ENCODE measurements around the gene MAZ. TPM values are rescaled to one million over a fixed set of nuclear protein-coding genes. Genes with fewer than 3 reads are reported as not detected.
A peak's percentile ranks its signal among the peaks of the same experiment; 100 is the strongest.
"Not testable (repeated sequence)": the region's sequence is repeated elsewhere in the genome, so short reads cannot be mapped to it uniquely, and the experiment has no call there.

Gene MAZ
- total and polyA plus RNA-seq, 2 of the 13 experiments (the other 11 are each of a cell fraction or from before 2014, with no cell fraction given), result 203 to 277 TPM

DNA sequence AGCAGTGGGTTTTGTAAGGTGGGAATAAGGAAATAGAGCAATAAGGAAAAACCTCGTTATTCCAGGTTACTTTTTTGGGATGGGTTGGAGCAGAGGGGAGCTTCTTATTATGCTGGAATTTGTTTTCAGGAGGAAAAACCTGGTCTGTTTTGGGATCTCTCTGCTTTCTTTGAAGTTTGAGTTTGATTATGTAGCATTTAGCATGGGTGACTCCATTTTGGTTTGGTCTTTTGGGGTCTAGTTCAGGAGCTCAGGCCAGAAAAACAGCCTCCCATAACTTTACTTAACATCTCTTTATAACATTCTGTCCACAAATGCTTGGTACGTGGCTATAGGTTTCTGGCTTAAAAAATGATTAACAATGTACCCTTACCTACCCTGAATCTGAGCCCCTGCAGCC lies 36.8 kb upstream of the MAZ start (continued):
- TF ChIP-seq, protein P1, sequence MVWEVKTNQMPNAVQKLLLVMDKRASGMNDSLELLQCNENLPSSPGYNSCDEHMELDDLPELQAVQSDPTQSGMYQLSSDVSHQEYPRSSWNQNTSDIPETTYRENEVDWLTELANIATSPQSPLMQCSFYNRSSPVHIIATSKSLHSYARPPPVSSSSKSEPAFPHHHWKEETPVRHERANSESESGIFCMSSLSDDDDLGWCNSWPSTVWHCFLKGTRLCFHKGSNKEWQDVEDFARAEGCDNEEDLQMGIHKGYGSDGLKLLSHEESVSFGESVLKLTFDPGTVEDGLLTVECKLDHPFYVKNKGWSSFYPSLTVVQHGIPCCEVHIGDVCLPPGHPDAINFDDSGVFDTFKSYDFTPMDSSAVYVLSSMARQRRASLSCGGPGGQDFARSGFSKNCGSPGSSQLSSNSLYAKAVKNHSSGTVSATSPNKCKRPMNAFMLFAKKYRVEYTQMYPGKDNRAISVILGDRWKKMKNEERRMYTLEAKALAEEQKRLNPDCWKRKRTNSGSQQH (CRISPR knock-in tag; IDR thresholded peaks at IDR 0.05; ENCODE audit: low read depth), result no peak

DNA sequence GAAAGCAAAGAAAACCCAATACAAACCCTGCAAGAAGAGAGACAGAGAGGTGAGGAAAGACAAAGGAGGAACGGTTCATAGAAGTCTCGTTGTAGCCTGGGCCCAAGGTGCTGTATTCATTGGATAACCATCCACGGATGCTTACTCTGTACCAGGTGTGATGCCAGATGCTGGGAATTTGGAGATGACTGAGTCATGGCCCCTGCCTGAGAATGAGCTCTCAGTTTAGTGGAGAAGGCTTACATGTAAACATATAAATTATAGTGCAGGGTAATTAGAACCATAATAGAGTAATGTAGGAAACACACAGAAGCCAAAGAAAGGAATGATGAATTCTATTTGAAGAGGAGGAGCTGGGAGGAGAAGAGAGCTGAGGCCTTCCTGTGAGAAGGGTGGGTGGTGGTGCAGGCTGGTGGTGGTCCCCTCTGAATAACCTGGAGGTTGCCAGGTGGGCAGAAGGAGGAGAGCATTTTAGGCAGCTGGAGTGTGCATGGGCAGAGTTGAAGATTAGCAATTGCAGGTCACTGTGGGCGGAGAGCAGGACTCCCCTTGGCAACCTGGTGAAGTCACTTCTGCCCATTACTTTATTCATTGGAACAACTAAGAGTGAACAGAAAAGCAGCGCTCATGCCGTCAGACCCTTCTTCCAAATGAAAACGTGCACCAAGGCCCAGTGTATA lies 35.9 kb upstream of the MAZ start:
- Histone ChIP-seq H3K9ac (ENCODE audit: insufficient read depth, low read depth, low read length) (no peak overlapping the region), H3K36me3 (replicated peaks in 1 of 2; ENCODE audit: control insufficient read depth in 1 of 2, insufficient read depth in 2 of 2, low read length in 2 of 2) (no peaks in the 10 kb centered on the region), H3K79me2 (ENCODE audit: insufficient read depth, low read length) (no peaks in the 10 kb centered on the region), H2AFZ (ENCODE audit: low read length) (no peak overlapping the region), H3K27me3 (ENCODE audit: control insufficient read depth in 1 of 2, insufficient read depth in 2 of 2, low read length in 2 of 2) (no peaks in the 10 kb centered on the region; a peak in 1 of 5 replicates), H4K20me1 (ENCODE audit: insufficient read depth, low read length) (no peaks in the 10 kb centered on the region), H3K4me2 (ENCODE audit: low read depth, low read length) (no peak overlapping the region), H3K9me3 (ENCODE audit: low read length) (no peaks in the 10 kb centered on the region), H3K4me1 (ENCODE audit: insufficient read depth, low read length) (peaks cover 68% of the 10 kb centered on the region), H3K27ac (ENCODE audit: extremely low read length, insufficient read depth, low read length) (no peak overlapping the region), H3K4me3 (replicated peaks in 1 of 3; ENCODE audit: insufficient read depth in 1 of 3, low read depth in 2 of 3, low read length in 3 of 3) (no peak overlapping the region)
- intact Hi-C loops (cut with micrococcal nuclease; ENCODE audit: unreplicated experiment), result no loop called here
- TF ChIP-seq ATAD3A (CRISPR knock-in tag; IDR thresholded peaks at IDR 0.05), result no peak
- no peak for DNase-seq (ENCODE audit: low spot score)
- in situ Hi-C loops (cut with HindIII; ENCODE audit: extremely low pct_ligation_motif_present, low pct_unique_long_range_greater_than_20kb), result no loop called here
- no peak for ATAC-seq
- ChIA-PET CTCF (ENCODE audit: low intra/inter-chr PET ratio, low total read pairs) (no interaction called here), POLR2A (interaction anchor here (1.1 kb wide), 1 partner anchor 12 kb away, joined by 4 read pairs; no protein-coding TSS in a partner anchor)
- BruUV-seq (replicated peaks), result no TSS peak
- 51% methylated on average over 7 of the region's 7 CpGs for WGBS (ENCODE audit: low lambda C conversion rate)
- no peak for FAIRE-seq

DNA sequence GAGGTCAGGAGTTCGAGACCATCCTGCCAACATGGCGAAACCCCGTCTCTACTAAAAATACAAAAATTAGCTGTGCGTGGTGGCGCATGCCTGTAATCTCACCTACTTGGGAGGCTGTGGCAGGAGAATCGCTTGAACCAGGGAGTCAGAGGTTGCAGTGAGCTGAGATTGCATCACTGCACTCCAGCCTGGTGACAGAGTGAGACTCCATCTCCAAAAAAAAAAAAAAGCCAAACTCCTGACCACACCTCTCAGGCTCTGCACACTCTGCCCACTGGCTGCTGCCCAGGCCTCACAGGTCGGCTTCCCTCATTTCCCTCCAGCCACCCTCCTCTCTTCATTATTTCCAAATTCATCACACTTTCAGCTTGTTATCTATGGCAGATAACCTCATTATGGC lies 34.0 kb upstream of the MAZ start:
- Histone ChIP-seq H3K27ac (ENCODE audit: extremely low read length, insufficient read depth, low read length) (peak overlapping the region; percentile 20), H3K4me1 (ENCODE audit: insufficient read depth, low read length) (peaks cover 58% of the 10 kb centered on the region), H3K4me2 (ENCODE audit: low read depth, low read length) (peak overlapping the region; percentile 41; the same call in 1 of the 2 replicates)
- H3K27me3 ChIP-seq (ENCODE audit: control insufficient read depth in 1 of 2, insufficient read depth in 2 of 2, low read length in 2 of 2); DNase-seq (ENCODE audit: low spot score); H3K9ac ChIP-seq (ENCODE audit: insufficient read depth, low read depth, low read length); BruUV-seq (replicated peaks); H3K36me3 ChIP-seq (replicated peaks in 1 of 2; ENCODE audit: control insufficient read depth in 1 of 2, insufficient read depth in 2 of 2, low read length in 2 of 2); H4K20me1 ChIP-seq (ENCODE audit: insufficient read depth, low read length); CTCF ChIA-PET (ENCODE audit: low intra/inter-chr PET ratio, low total read pairs); H3K79me2 ChIP-seq (ENCODE audit: insufficient read depth, low read length); FAIRE-seq; intact Hi-C loops (cut with micrococcal nuclease; ENCODE audit: unreplicated experiment); H3K4me3 ChIP-seq (replicated peaks in 1 of 3; ENCODE audit: insufficient read depth in 1 of 3, low read depth in 2 of 3, low read length in 3 of 3); H2AFZ ChIP-seq (ENCODE audit: low read length); H3K9me3 ChIP-seq (ENCODE audit: low read length); in situ Hi-C loops (cut with HindIII; ENCODE audit: extremely low pct_ligation_motif_present, low pct_unique_long_range_greater_than_20kb): not testable (repeated sequence)
- POLR2A ChIA-PET, result interaction anchor here (0.7 to 2.3 kb wide), 5 partner anchors 9 to 58 kb away, joined by 3 to 9 read pairs (median 4); partner anchors contain the start of genes KIF22 and PAGR1
- WGBS (ENCODE audit: low lambda C conversion rate), result 52% methylated on average over 7 of the region's 7 CpGs
- peak; percentile 42; the same call in 2 of the 3 replicates for ATAC-seq
- TF ChIP-seq, protein P2, sequence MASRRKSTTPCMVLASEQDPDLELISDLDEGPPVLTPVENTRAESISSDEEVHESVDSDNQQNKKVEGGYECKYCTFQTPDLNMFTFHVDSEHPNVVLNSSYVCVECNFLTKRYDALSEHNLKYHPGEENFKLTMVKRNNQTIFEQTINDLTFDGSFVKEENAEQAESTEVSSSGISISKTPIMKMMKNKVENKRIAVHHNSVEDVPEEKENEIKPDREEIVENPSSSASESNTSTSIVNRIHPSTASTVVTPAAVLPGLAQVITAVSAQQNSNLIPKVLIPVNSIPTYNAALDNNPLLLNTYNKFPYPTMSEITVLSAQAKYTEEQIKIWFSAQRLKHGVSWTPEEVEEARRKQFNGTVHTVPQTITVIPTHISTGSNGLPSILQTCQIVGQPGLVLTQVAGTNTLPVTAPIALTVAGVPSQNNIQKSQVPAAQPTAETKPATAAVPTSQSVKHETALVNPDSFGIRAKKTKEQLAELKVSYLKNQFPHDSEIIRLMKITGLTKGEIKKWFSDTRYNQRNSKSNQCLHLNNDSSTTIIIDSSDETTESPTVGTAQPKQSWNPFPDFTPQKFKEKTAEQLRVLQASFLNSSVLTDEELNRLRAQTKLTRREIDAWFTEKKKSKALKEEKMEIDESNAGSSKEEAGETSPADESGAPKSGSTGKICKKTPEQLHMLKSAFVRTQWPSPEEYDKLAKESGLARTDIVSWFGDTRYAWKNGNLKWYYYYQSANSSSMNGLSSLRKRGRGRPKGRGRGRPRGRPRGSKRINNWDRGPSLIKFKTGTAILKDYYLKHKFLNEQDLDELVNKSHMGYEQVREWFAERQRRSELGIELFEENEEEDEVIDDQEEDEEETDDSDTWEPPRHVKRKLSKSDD (CRISPR knock-in tag; IDR thresholded peaks at IDR 0.05; ENCODE audit: low read depth), result peak; percentile 34; the same call in 1 of the 2 replicates
- TF ChIP-seq, protein P3, sequence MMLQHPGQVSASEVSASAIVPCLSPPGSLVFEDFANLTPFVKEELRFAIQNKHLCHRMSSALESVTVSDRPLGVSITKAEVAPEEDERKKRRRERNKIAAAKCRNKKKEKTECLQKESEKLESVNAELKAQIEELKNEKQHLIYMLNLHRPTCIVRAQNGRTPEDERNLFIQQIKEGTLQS (CRISPR knock-in tag; IDR thresholded peaks at IDR 0.05), result peak; percentile 78
- TF ChIP-seq CEBPB (IDR thresholded peaks at IDR 0.05; ENCODE audit: borderline replicate concordance, low read depth, low read length), result peak; percentile 47; the same call in 1 of the 2 replicates
- TF ChIP-seq ZNF460 (CRISPR knock-in tag; IDR thresholded peaks at IDR 0.05; ENCODE audit: borderline replicate concordance), result peak; percentile 95
- TF ChIP-seq, protein P4, sequence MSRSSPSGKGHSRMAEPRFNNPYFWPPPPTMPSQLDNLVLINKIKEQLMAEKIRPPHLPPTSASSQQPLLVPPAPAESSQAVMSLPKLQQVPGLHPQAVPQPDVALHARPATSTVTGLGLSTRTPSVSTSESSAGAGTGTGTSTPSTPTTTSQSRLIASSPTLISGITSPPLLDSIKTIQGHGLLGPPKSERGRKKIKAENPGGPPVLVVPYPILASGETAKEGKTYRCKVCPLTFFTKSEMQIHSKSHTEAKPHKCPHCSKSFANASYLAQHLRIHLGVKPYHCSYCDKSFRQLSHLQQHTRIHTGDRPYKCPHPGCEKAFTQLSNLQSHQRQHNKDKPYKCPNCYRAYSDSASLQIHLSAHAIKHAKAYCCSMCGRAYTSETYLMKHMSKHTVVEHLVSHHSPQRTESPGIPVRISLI (CRISPR knock-in tag; IDR thresholded peaks at IDR 0.05; ENCODE audit: borderline replicate concordance), result peak; percentile 62; the same call in 1 of the 2 replicates
- TF ChIP-seq ZNF572 (CRISPR knock-in tag; IDR thresholded peaks at IDR 0.05), result 0 out of 2 replicates have a peak, but pooled peaks have one; percentile 23

Data from HepG2 (cell line).